Stimulated activated CD8-positive, alpha-beta memory T cell treated with anti-CD3 and anti-CD28 coated beads, Interleukin-7, amount 100 ng/mL, for 1 hour (primary cell): ENCODE results near the gene NUBP2.

Source experiments
- DNase-seq, 2 donors: peaks; one replicate each; pipeline ENCODE4 v3.0.0-alpha.2; 2020; ENCODE audit warnings: low read depth in 2 of 2

NUBP2 gene

DNA sequence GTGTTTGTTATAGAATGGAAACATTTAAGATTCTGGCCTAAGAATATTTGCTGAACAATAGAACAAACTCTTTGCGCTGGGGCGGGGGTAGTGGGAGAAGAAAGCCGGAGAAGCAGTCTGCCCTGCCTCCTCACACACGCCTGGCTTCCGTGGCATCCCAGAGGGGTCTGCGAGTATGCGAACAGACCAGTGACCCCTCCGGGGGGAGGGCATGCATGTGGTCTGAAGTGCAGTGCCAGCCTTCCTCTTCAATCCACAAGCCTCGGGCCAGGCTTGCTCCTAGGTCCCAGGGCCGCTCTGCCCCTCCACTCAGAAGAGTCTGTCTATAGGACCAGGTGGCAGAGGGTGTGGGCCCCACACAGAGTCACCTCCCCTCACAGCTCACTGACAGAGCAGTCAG lies 24.9 kb downstream of the NUBP2 start:
- DNase-seq: no peak

- DNase-seq: no peak
Measured at GRCh38 chr16:1808691-1809090, 25.9 kb downstream of the NUBP2 start.

GRCh38 chr16:1809281-1809801 lies 26.6 kb downstream of the NUBP2 start:
- no peak for DNase-seq

- DNase-seq: no peak
Measured at GRCh38 chr16:1810106-1810505, 27.3 kb downstream of the NUBP2 start.

DNA sequence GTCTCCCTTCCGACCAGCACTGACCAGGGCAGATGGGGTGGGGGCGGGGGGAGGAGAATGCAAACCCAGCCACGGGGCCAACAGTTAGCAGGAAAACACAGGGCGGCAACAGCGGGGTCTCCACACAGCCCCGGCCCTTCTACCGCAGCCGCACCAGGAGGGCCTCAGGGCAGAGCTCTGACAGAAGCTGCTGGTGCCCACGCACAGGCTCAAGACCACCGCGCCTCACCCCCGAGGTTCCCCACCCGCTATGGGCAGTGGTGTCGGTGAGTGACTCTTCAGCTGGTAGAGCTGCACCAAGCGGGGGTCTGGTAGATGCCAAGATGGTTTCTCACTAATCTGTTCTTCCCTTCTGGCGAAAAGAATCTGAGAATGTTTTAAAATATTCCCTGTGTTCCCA lies 27.8 kb downstream of the NUBP2 start:
- no peak for DNase-seq

- no peak for DNase-seq
Measured at GRCh38 chr16:1812732-1813163, 30.0 kb downstream of the NUBP2 start.

- no peak for DNase-seq
Measured at GRCh38 chr16:1815461-1815860, 32.7 kb downstream of the NUBP2 start.

GRCh38 chr16:1816396-1817275 lies 33.9 kb downstream of the NUBP2 start:
- DNase-seq: no peak

GRCh38 chr16:1817276-1817589 lies 34.5 kb downstream of the NUBP2 start:
- DNase-seq: no peak

DNA sequence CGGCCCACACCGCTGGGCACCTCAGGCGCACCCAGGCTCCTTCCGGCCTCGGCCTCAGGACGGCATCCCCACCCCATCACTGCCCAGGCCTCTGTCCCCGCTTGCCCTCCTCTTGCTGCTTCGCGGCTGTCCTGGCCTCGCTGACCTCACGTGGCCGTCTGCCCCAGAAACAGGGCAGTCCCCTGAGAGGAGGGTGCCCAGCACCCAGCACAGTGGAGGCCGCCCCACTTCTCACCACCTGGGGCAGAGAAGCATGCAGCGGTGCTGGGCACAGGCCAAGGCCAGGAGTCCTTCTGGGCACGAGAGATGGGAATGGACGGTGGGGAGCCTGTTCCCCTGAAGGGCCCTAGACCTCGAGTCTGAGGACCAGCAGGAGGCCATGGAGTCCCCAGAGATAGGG lies 35.0 kb downstream of the NUBP2 start:
- DNase-seq: no peak

DNA sequence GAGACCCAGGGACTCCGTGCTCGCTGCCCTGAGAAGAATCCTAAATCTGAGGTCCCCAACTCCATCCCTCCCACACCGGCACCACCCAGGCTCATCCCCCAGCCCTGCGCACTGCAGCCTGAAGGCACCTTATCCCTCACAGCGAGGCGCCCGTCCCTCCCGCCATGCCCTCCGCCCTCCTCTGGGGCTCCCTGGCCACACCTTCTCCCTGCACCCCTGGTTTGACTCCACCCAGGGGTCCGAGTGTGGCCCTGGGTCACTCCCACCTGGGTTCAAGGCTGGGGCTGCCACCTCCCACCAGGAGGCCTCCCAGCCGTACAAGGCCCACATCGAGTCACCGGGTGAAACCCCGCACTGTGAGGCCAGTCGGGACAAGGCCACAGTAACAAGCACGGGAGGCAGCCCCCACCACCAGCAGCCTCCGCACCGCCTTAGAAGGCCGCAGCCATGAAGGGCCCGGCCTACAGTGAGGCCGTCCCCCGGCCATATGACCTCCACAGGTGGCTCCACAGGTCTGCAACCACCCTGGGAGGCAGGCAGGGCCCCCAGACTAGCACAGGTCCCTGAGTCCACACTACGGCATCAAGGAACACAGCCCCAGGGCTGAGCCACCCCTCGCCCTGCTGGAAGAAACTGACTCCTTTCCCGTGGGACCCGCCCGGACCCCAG lies 35.6 kb downstream of the NUBP2 start:
- no peak for DNase-seq

GRCh38 chr16:1818873-1819525 lies 36.2 kb downstream of the NUBP2 start:
- DNase-seq: no peak

GRCh38 chr16:1819611-1820010 lies 36.9 kb downstream of the NUBP2 start:
- DNase-seq: no peak

GRCh38 chr16:1820096-1820945 lies 37.6 kb downstream of the NUBP2 start:
- no peak for DNase-seq

DNA sequence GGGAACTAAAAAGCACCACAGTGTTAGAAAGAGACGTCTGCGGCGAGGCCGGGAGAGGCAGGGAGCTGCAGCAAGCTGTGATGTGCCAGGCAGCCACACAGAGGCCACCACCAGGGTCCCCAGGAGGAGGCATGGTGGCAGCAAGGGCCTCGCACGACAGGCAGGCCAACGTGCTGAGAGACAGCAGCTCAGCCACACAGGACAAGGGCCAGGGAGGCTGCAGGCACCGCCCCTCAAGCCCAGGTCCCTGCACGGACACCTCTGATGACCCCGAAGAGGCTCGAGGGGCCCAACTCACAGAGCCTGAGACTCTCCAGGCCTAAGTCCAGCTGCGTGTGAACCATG lies 38.2 kb downstream of the NUBP2 start:
- no peak for DNase-seq

- no peak for DNase-seq
Measured at GRCh38 chr16:1821861-1822611, 39.3 kb downstream of the NUBP2 start.

- no peak for DNase-seq
Measured at GRCh38 chr16:1822801-1823200, 40.0 kb downstream of the NUBP2 start.

GRCh38 chr16:1823821-1824220 lies 41.1 kb downstream of the NUBP2 start:
- no peak for DNase-seq

- no peak for DNase-seq
Measured at GRCh38 chr16:1825381-1825863, 42.7 kb downstream of the NUBP2 start.

- DNase-seq: peak; percentile 32 to 34
Measured at GRCh38 chr16:1825864-1826690, 43.3 kb downstream of the NUBP2 start.
